A673 (cell line): ENCODE measurements around the gene TAS2R42. TPM values are rescaled to one million over a fixed set of nuclear protein-coding genes. Genes with fewer than 3 reads are reported as not detected.

Experiments
- BruUV-seq: library from RNA; stranded (reverse); fragments of 400-500 nt; replicated peaks from 2 replicates; lab custom pipeline; 2021; lab: Mats Ljungman, UMichigan
- CTCF ChIA-PET: fragments of 300-600 bp; sonication (Branson Sonifier 250); formaldehyde crosslinking; loops from one replicate; lab custom pipeline; 2022; ENCODE audit warnings: antibody characterized with exemption; lab: Charles Lee
- POLR2A ChIA-PET: fragments of 300-600 bp; sonication (Branson Sonifier 250); formaldehyde crosslinking; loops from one replicate; lab custom pipeline; 2022; ENCODE audit warnings: antibody characterized with exemption; ENCODE audit not compliant: low non-redundant PET; lab: Charles Lee
- DNase-seq: peaks from one replicate; pipeline ENCODE4 v3.0.0-alpha.2; 2015; ENCODE audit warnings: low spot score
- H3K27ac ChIP-seq: fragments of 200-600 bp; sonication (generic); 2 replicates; pipeline ENCODE4 v1.5.1; 2016; ENCODE audit warnings: mixed run types, low read depth, mild to moderate bottlenecking, mixed read lengths, antibody characterized with exemption, low read length; ENCODE audit not compliant: poor library complexity, severe bottlenecking
- H3K27me3 ChIP-seq: fragments of 200-600 bp; sonication (generic); replicated peaks from 2 replicates; pipeline ENCODE4 v1.6.1; 2017; ENCODE audit warnings: mixed run types, low read depth, mild to moderate bottlenecking, mixed read lengths, antibody characterized with exemption, low read length; ENCODE audit not compliant: insufficient read depth, poor library complexity
- H3K36me3 ChIP-seq: fragments of 200-600 bp; sonication (generic); 2 replicates; pipeline ENCODE4 v1.6.1; 2016; ENCODE audit warnings: mixed run types, mild to moderate bottlenecking, mixed read lengths, antibody characterized with exemption, low read length; ENCODE audit not compliant: insufficient read depth, poor library complexity, severe bottlenecking
- H3K4me1 ChIP-seq: fragments of 200-600 bp; sonication (generic); 2 replicates; pipeline ENCODE4 v1.6.1; 2017; ENCODE audit warnings: mixed run types, mild to moderate bottlenecking, mixed read lengths, antibody characterized with exemption, low read length; ENCODE audit not compliant: insufficient read depth, poor library complexity, severe bottlenecking
- H3K4me3 ChIP-seq: fragments of 200-600 bp; sonication (generic); 2 replicates; pipeline ENCODE4 v1.5.1; 2016; ENCODE audit warnings: low read depth, mixed run types, mild to moderate bottlenecking, mixed read lengths, low read length; ENCODE audit not compliant: poor library complexity, severe bottlenecking
- H3K9me3 ChIP-seq: fragments of 200-600 bp; sonication (generic); 2 replicates; pipeline ENCODE4 v1.6.1; 2016; ENCODE audit warnings: mixed run types, low read depth, mild to moderate bottlenecking, mixed read lengths, antibody characterized with exemption, low read length; ENCODE audit not compliant: poor library complexity, severe bottlenecking
- CTCF ChIP-seq: fragments of 300-800, 200-600 bp; sonication (generic); conservative IDR thresholded peaks from 2 replicates; pipeline ENCODE4 v1.5.1; 2017; ENCODE audit warnings: low read depth, mild to moderate bottlenecking, antibody characterized with exemption, low read length, moderate library complexity, mixed read lengths
- EZH2 ChIP-seq: fragments of 200-600 bp; sonication (generic); IDR thresholded peaks from 2 replicates; pipeline ENCODE4 v1.6.1; 2017; ENCODE audit warnings: borderline replicate concordance, low read depth, mild to moderate bottlenecking, mixed read lengths, antibody characterized with exemption, low read length; ENCODE audit not compliant: poor library complexity, severe bottlenecking
- intact Hi-C: fragments of 100-400 bp; cut with micrococcal nuclease; formaldehyde crosslinking; loops from one replicate; pipeline ENCODE4 v1.10.0; 2022; ENCODE audit not compliant: unreplicated experiment
- total RNA-seq: library from RNA; stranded (reverse); gene quantifications from 2 replicates; pipeline ENCODE4 v1.2.3, GENCODE V29; 2021

The TAS2R42 gene
- total RNA-seq, 1 experiment from 2014 or later: not detected

DNA sequence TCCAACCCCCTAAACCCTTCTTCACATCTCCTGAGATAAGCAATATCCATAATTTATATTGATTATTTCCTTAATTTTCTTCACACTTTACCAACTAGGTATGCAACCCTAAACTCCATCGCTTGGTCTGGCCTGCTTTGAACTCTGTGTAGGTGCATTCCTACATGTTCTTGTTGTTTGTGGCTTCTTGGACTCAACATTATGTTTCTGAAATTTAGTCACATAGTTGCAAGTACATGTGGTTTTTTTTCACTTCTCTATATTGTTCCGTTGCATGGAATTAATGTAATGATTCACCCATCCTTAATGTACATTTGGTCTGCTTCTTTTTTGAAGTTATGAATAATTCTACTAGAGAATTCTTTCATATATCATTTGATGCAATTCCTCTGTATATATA lies 50.7 kb downstream of the TAS2R42 start:
- CTCF ChIA-PET: no interaction called here
- POLR2A ChIA-PET: no interaction called here
- H3K36me3 ChIP-seq: no peaks in the 10 kb centered on the region
- no peak for DNase-seq
- no peaks in the 10 kb centered on the region for H3K27me3 ChIP-seq
- intact Hi-C loops: no loop called here
- H3K27ac ChIP-seq: no peak overlapping the region
- no peaks in the 10 kb centered on the region for H3K9me3 ChIP-seq
- no TSS peak for BruUV-seq
- no peaks in the 10 kb centered on the region for H3K4me1 ChIP-seq
- TF ChIP-seq EZH2: no peak
- no peak for TF ChIP-seq CTCF
- H3K4me3 ChIP-seq: no peak overlapping the region

Other genes with a start within 250 kb of the TAS2R42 start
- gene TAS2R14, start 247.7 kb downstream of the TAS2R42 start, total RNA-seq: 3.4 and 3.6 TPM in 2 replicates
- gene TAS2R50, start 200.0 kb downstream of the TAS2R42 start, total RNA-seq: 1.6 and 2.7 TPM in 2 replicates
- gene TAS2R20, start 188.6 kb downstream of the TAS2R42 start, total RNA-seq: 2.7 and 3.0 TPM in 2 replicates
- 4.8 and 5.2 TPM in 2 replicates for gene TAS2R19, start 164.3 kb downstream of the TAS2R42 start, total RNA-seq
- gene TAS2R31, start 155.5 kb downstream of the TAS2R42 start, total RNA-seq: 4.4 and 5.2 TPM in 2 replicates
- 2.2 and 3.1 TPM in 2 replicates for gene TAS2R46, start 124.6 kb downstream of the TAS2R42 start, total RNA-seq
- gene TAS2R43, start 94.6 kb downstream of the TAS2R42 start, total RNA-seq: 2.3 and 2.6 TPM in 2 replicates
- gene TAS2R30, start 52.3 kb downstream of the TAS2R42 start, total RNA-seq: 3.5 and 3.7 TPM in 2 replicates
- gene SMIM10L1, start 15.7 kb downstream of the TAS2R42 start, total RNA-seq: 12.6 and 15.7 TPM in 2 replicates
- not detected in 2 replicates for gene PRB3, start 82.8 kb upstream of the TAS2R42 start, total RNA-seq
- gene PRB4, start 123.5 kb upstream of the TAS2R42 start, total RNA-seq: not detected in 2 replicates
- gene PRB2, start 208.6 kb upstream of the TAS2R42 start, total RNA-seq: not detected in 2 replicates